ENCODE measurements around the gene TCF7L2.
"Not testable (repeated sequence)": the region's sequence is repeated elsewhere in the genome, so short reads cannot be mapped to it uniquely, and the experiment has no call there.

TCF7L2 gene

GRCh38 chr10:113103131-113103840 is 153.2 kb downstream of the TCF7L2 start:
- no peak for DNase-seq

- DNase-seq: no peak
These were observed 154.0 kb downstream of the TCF7L2 start for GRCh38 chr10:113104047-113104446.

- no peak for DNase-seq
These were observed 158.3 kb downstream of the TCF7L2 start for GRCh38 chr10:113108194-113108835.

GRCh38 chr10:113108948-113109347 is 158.9 kb downstream of the TCF7L2 start:
- no peak for DNase-seq

GRCh38 chr10:113109482-113109881 is 159.4 kb downstream of the TCF7L2 start:
- not testable (repeated sequence) for DNase-seq

DNA sequence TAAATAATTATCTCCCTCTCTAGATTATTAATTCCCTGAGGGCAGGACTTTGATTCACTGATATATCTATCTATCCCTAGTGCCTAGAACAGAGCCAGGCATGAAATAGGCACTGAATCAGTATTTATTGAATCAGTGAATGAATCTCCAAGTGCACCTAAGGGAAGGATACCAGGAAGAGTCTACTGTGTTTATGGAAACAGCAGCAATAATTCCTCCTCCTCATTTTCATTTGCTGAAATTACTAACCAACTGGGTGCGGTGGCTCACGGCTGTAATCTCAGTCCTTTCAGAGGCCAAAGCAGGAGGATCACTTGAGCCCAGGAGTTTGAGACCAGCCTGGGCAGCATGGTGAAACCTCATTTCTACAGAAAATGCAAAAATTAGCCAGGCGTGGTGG is 161.2 kb downstream of the TCF7L2 start:
- no peak for DNase-seq

GRCh38 chr10:113111900-113112853 is 162.1 kb downstream of the TCF7L2 start:
- DNase-seq: no peak

- no peak for DNase-seq
These were observed 163.2 kb downstream of the TCF7L2 start for GRCh38 chr10:113113241-113113640.

GRCh38 chr10:113113918-113114317 is 163.9 kb downstream of the TCF7L2 start:
- no peak for DNase-seq

- DNase-seq: no peak
These were observed 165.5 kb downstream of the TCF7L2 start for GRCh38 chr10:113115556-113115955.

DNA sequence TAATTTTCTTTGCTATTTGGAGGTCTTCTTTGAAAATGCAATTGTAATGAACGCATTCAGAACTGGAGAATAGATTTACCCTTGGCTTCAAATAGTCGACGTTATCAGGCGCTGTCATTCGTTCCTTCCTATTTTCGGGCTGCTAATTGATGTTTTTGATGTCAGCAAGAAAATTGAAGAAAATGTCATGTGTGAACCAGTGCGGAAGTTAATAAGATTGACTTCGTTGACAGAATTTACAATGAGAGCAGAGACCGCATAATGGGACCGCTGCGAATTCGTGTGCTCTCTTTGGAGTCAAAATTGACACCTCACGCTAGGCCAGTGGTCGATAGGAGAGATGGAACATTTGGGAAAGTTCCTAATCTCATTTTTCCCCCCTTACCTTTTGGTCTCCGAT is 168.8 kb downstream of the TCF7L2 start:
- DNase-seq: no peak

DNA sequence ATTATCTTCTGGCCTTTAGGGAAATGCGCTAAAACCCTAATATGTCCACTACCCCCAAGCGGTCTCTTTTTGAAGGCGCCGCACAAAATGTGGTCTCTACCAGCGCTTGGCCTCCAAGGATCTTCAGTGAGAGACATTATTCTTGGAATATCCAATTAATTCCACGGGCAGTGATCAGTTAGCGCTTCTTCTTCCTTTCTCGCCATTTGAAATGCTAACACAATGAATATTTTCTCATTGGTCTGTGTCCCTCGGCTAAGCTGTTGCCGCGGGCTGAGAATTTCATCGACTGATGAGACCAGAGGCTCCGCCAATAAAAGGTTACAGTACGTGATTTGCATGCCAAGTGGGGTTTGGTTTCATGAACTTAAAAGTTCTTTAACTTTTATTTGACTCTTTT is 169.8 kb downstream of the TCF7L2 start:
- DNase-seq: no peak

- DNase-seq: no peak
These were observed 171.1 kb downstream of the TCF7L2 start for GRCh38 chr10:113121153-113121552.

- DNase-seq: no peak
These were observed 172.9 kb downstream of the TCF7L2 start for GRCh38 chr10:113122947-113123346.

GRCh38 chr10:113124724-113125123 is 174.7 kb downstream of the TCF7L2 start:
- no peak for DNase-seq

GRCh38 chr10:113125612-113126011 is 175.6 kb downstream of the TCF7L2 start:
- DNase-seq: no peak

- DNase-seq: peak; percentile 28
These were observed 176.5 kb downstream of the TCF7L2 start for GRCh38 chr10:113126229-113127201.

- DNase-seq: no peak
These were observed 177.3 kb downstream of the TCF7L2 start for GRCh38 chr10:113127261-113127900.

GRCh38 chr10:113127901-113128283 is 177.8 kb downstream of the TCF7L2 start:
- DNase-seq: no peak

GRCh38 chr10:113128450-113129070 is 178.5 kb downstream of the TCF7L2 start:
- no peak for DNase-seq

GRCh38 chr10:113129117-113129516 is 179.1 kb downstream of the TCF7L2 start:
- DNase-seq: no peak

Measured in SHP77 treated with DMSO at 0.1 percent for 48 hours (cell line).